Left lung (tissue), 14 donors: ENCODE results near the gene BCL2L1. TPM values are rescaled to one million over a fixed set of nuclear protein-coding genes. Genes with fewer than 3 reads are reported as not detected.

Experiments
- ATAC-seq: fragments of 200-7000 bp; cut with Tn5 transposase; one replicate; pipeline ENCODE4 v1.9.1; 2020; ENCODE audit warnings: moderate library complexity
- DNase-seq, 4 donors: peaks; one replicate each; pipeline ENCODE4 v3.0.0-alpha.2; 2013 to 2020
- H3K27ac ChIP-seq, 2 donors: fragments of 200-600 bp; sonication (generic) in 1 of 2; one replicate each; pipeline versions ENCODE4 v1.5.0 to v1.8.0; 2020 to 2021
- H3K27me3 ChIP-seq, 2 donors: fragments of 200-600 bp; sonication (generic) in 1 of 2; one replicate each; pipeline versions ENCODE4 v1.5.0 to v1.8.0; 2020 to 2021
- H3K36me3 ChIP-seq, 2 donors: fragments of 200-600 bp; sonication (generic) in 1 of 2; one replicate each; pipeline versions ENCODE4 v1.5.0 to v1.8.0; 2020 to 2021
- H3K4me1 ChIP-seq, 2 donors: fragments of 200-600 bp; one replicate each; pipeline ENCODE4 v1.8.0; 2021
- H3K4me3 ChIP-seq, 2 donors: fragments of 200-600 bp; sonication (generic) in 1 of 2; one replicate each; pipeline versions ENCODE4 v1.5.0 to v1.8.0; 2020 to 2021; ENCODE audit warnings: mild to moderate bottlenecking in 1 of 2
- H3K9me3 ChIP-seq, 2 donors: fragments of 200-600 bp; sonication (generic) in 1 of 2; one replicate each; pipeline versions ENCODE4 v1.5.0 to v1.8.0; 2020 to 2021
- CTCF ChIP-seq, 2 donors: fragments of 200-600 bp; sonication (generic) in 1 of 2; IDR thresholded peaks; one replicate each; pipeline versions ENCODE4 v1.5.0 to v1.8.0; 2021; ENCODE audit warnings: antibody characterized with exemption in 2 of 2
- intact Hi-C, 2 donors: fragments of 100-400 bp; cut with DNase I; formaldehyde crosslinking; loops; one replicate each; pipeline versions ENCODE4 v1.11.2 to v1.14.2; 2022
- long read RNA-seq, 12 donors: library from polyadenylated mRNA in 2 of 12; unstranded in 2 of 12; transcript quantifications; one replicate each; pipeline ENCODE4 v2.0.0 and lab custom pipeline, GENCODE V29; 2019 to 2026
- polyA plus RNA-seq, 6 donors: library from polyadenylated mRNA; unstranded; fragments of 120-200 nt; gene quantifications; one replicate each; pipeline ENCODE4 v1.2.1, GENCODE V29; 2013; ENCODE audit not compliant: insufficient read length in 6 of 6
- total RNA-seq, 2 donors: library from RNA; stranded (reverse); fragmentation: NEBNext Ultra II Directional; extraction: Animal tissue kit (Norgen Biotek cat#: 25700); gene quantifications; one replicate each; pipeline ENCODE4 v1.2.1, GENCODE V29; 2021
- donor health status: DM: no; HTN: yes; CAD: no.
- donor health status: DM: no; HTN: no; CAD: no.

Gene BCL2L1
- total RNA-seq (100 to 1,000 TPM; 122 to 181 TPM), polyA plus RNA-seq (10 to 100 TPM; 43.3 to 60.5 (median 54.4) TPM)
- long read RNA-seq, donor 1, transcript BCL2L1-201 (3 exons, 2,610 nt), result major isoform, 24 of 75 reads
- long read RNA-seq, donor 1, transcript BCL2L1-203 (2 exons, 2,578 nt), result minor isoform, 19 of 75 reads
- long read RNA-seq, donor 1, partial matches to known transcripts, result 13 of 75 reads
- long read RNA-seq, donor 1, other reads (novel, unspliced or antisense), result 12 of 75 reads
- long read RNA-seq, donor 2, transcript BCL2L1-201 (3 exons, 2,610 nt), result major isoform, 10 of 19 reads
- long read RNA-seq, donor 2, transcript BCL2L1-203 (2 exons, 2,578 nt), result minor isoform, 7 of 19 reads
- long read RNA-seq, donor 2, partial matches to known transcripts, result 0 of 19 reads
- long read RNA-seq, donor 2, other reads (novel, unspliced or antisense), result 0 of 19 reads
- long read RNA-seq, donor 3, transcript BCL2L1-201 (3 exons, 2,610 nt), result major isoform, 6 of 42 reads
- long read RNA-seq, donor 3, partial matches to known transcripts, result 15 of 42 reads
- long read RNA-seq, donor 3, other reads (novel, unspliced or antisense), result 17 of 42 reads
- long read RNA-seq, donor 4, transcript BCL2L1-201 (3 exons, 2,610 nt), result major isoform, 5 of 28 reads
- long read RNA-seq, donor 4, partial matches to known transcripts, result 0 of 28 reads
- long read RNA-seq, donor 4, other reads (novel, unspliced or antisense), result 21 of 28 reads
- long read RNA-seq, donor 5, transcript BCL2L1-203 (2 exons, 2,578 nt), result minor isoform, 8 of 83 reads
- long read RNA-seq, donor 5, transcript BCL2L1-201 (3 exons, 2,610 nt), result major isoform, 10 of 83 reads
- long read RNA-seq, donor 5, partial matches to known transcripts, result 58 of 83 reads
- long read RNA-seq, donor 5, other reads (novel, unspliced or antisense), result 5 of 83 reads
- long read RNA-seq, donor 6, transcript BCL2L1-201 (3 exons, 2,610 nt), result major isoform, 7 of 22 reads
- long read RNA-seq, donor 6, partial matches to known transcripts, result 0 of 22 reads
- long read RNA-seq, donor 6, other reads (novel, unspliced or antisense), result 8 of 22 reads
- long read RNA-seq, donor 7, transcript BCL2L1-201 (3 exons, 2,610 nt), result major isoform, 6 of 10 reads
- long read RNA-seq, donor 7, partial matches to known transcripts, result 0 of 10 reads
- long read RNA-seq, donor 7, other reads (novel, unspliced or antisense), result 0 of 10 reads
- long read RNA-seq, donor 8, transcript BCL2L1-201 (3 exons, 2,610 nt), result major isoform, 5 of 12 reads
- long read RNA-seq, donor 8, partial matches to known transcripts, result 0 of 12 reads
- long read RNA-seq, donor 8, other reads (novel, unspliced or antisense), result 0 of 12 reads
- long read RNA-seq, donor 9, result 0 reads
- long read RNA-seq, donor 10, partial matches to known transcripts, result 0 of 26 reads
- long read RNA-seq, donor 10, other reads (novel, unspliced or antisense), result 19 of 26 reads
- long read RNA-seq, donor 11, result 0 reads
- long read RNA-seq, donor 12, transcript BCL2L1-201 (3 exons, 2,610 nt), result major isoform, 8 of 23 reads
- long read RNA-seq, donor 12, partial matches to known transcripts, result 0 of 23 reads
- long read RNA-seq, donor 12, other reads (novel, unspliced or antisense), result 7 of 23 reads

DNA sequence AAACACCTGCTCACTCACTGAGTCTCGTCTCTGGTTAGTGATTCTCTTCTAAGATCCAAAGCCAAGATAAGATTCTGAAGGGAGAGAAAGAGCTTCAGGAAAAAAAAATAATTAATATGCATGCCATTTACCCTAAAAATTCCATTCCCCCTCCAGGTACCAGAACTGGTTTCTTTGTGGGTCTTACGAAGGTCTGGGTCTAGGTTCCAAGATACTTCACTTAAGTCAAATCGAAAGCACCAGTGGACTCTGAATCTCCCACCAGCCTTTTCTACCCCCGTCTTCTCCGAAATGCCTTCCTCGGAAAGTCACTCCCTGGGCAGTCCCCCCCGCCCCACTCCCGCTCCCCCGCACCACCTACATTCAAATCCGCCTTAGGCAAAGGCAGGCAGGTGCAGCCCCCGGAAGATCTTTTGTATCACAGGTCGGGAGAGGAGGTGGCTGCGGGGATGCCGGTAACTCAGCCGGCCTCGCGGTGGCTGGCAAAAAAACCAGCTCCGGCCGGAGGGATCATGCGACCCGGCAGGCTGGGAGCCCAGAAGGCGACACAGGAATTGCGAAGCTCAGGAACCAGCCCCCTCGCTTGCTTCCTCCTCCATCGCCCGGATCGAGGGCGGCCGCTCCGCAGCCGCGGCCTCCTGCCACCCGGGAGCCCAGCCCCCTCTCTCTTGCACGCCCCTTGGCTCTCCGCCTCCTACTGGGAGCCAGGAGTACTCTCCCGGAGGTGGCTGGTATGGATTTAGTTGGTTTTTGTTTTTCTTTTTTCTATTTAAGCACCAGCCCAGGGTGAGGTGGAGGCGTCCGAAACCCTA lies at the start of gene BCL2L1:
BCL2L1 (minus strand) TSS at position 612 of the 812 bp plus-strand sequence. CDS start 650 bp downstream, outside the sequence.
- intact Hi-C loops, result loop anchor here (5.0 to 10.0 kb wide), 2 partner anchors 55 to 58 kb away; no protein-coding TSS in a partner anchor

DNA sequence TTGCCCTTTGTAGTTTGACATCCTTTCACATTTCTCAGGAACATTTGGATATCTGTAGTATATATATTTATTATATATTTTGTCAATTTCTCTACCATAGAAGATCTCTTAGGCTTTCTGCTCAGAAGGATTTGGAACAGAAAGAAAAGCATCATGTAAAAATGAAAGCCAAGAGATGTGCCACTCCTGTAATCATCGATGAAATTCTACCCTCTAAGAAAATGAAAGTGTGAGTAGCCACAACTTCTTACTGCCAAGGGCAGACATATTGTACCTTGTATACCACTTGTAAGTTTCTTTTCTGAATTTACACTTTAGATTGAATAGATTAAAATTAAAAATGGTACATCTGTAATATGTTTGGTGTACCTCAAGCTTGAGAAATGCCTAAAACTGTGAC lies 47.6 kb upstream of the BCL2L1 start:
- Histone ChIP-seq H3K27me3 (no peaks in the 10 kb centered on the region), H3K4me3 (no peak overlapping the region)
- TF ChIP-seq CTCF (IDR thresholded peaks at IDR 0.05), result no peak

More for the DNA sequence above, at the start of gene BCL2L1:
- Histone ChIP-seq H3K27ac (peak within 1 kb of the TSS; percentile 97 to 99), H3K4me1 (peaks cover 15 to 55% of the 10 kb centered on the region in 2 donors), H3K4me3 (peak within 1 kb of the TSS; percentile 65 to 85), H3K36me3 (peaks cover 0 to 22% of the 10 kb centered on the region in 2 donors), H3K9me3 (no peaks in the 10 kb centered on the region), H3K27me3 (no peaks in the 10 kb centered on the region)
- peak; percentile 62 to 75 for TF ChIP-seq CTCF (IDR thresholded peaks at IDR 0.05)
- ATAC-seq (peak; percentile 72), DNase-seq (peak; percentile 78 to 96 (median 88))

GRCh38 chr20:31769681-31770080 lies 47.0 kb upstream of the BCL2L1 start:
- H3K27ac ChIP-seq, result no peak overlapping the region
- H3K4me1 ChIP-seq, result no peaks in the 10 kb centered on the region
- H3K27me3 ChIP-seq, result no peaks in the 10 kb centered on the region
- peaks cover 0 to 4% of the 10 kb centered on the region in 2 donors for H3K36me3 ChIP-seq
- no peak for TF ChIP-seq CTCF (IDR thresholded peaks at IDR 0.05)
- no peak overlapping the region for H3K4me3 ChIP-seq
- intact Hi-C loops, result no loop called here
- DNase-seq (no peak), ATAC-seq (no peak)
- no peaks in the 10 kb centered on the region for H3K9me3 ChIP-seq

More for the DNA sequence above, 47.6 kb upstream of the BCL2L1 start:
- Histone ChIP-seq H3K36me3 (peaks cover 0 to 4% of the 10 kb centered on the region in 2 donors), H3K9me3 (no peaks in the 10 kb centered on the region), H3K27ac (no peak overlapping the region), H3K4me1 (no peaks in the 10 kb centered on the region)
- intact Hi-C loops, result no loop called here
- ATAC-seq (no peak), DNase-seq (no peak)

DNA sequence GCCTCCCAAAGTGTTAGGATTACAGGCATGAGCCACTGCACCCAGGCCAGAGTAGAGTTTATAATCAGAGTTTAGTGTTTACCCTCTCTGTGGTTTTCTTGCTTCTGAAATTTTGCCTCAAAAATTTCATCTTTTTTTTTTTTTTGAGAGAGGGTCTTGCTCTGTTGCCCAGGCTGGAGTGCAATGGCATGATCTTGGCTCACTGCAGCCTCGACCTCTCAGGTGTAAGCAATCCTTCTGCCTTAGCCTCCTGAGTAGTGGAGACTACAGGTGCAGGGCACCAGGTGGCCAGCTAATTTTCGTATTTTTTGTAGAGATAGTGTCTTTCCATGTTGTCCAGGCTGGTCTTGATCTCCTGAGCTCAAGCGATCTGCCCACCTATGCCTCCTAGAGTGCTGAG lies 45.1 kb upstream of the BCL2L1 start:
- intact Hi-C loops, result no loop called here
- Histone ChIP-seq H3K9me3 (no peaks in the 10 kb centered on the region), H3K4me3 (no peak overlapping the region), H3K27me3 (no peaks in the 10 kb centered on the region), H3K4me1 (no peaks in the 10 kb centered on the region), H3K27ac (no peak overlapping the region), H3K36me3 (peaks cover 0 to 4% of the 10 kb centered on the region in 2 donors)
- TF ChIP-seq CTCF (IDR thresholded peaks at IDR 0.05), result no peak
- ATAC-seq (no peak), DNase-seq (no peak)
